SK-N-SH treated with all-trans-retinoic acid at 6 μM for 48 hours (cell line): ENCODE measurements around the gene PIK3CD.

Experiments used
- ARNTL ChIP-seq: fragments of 450-650 bp; formaldehyde crosslinking; IDR thresholded peaks from 2 replicates; pipeline ENCODE4 v1.5.0; 2020; ENCODE audit warnings: low read depth, mild to moderate bottlenecking, moderate library complexity, borderline replicate concordance
- CREB5 ChIP-seq: fragments of 250-450 bp; sonication (Bioruptor Pico); IDR thresholded peaks from 2 replicates; pipeline ENCODE4 v1.5.1; 2020; ENCODE audit warnings: low read depth, mild to moderate bottlenecking, moderate library complexity
- CSDC2 ChIP-seq: fragments of 250-450 bp; sonication (Bioruptor Pico); IDR thresholded peaks from 2 replicates; pipeline ENCODE4 v1.5.0; 2020; ENCODE audit warnings: mild to moderate bottlenecking, moderate library complexity
- CSRNP3 ChIP-seq: fragments of 250-450 bp; sonication (Bioruptor Pico); IDR thresholded peaks from 2 replicates; pipeline ENCODE4 v1.5.1; 2021; ENCODE audit warnings: mild to moderate bottlenecking, moderate library complexity
- GLIS3 ChIP-seq: fragments of 250-450 bp; sonication (Bioruptor Pico); IDR thresholded peaks from 2 replicates; pipeline ENCODE4 v1.5.0; 2020; ENCODE audit warnings: mild to moderate bottlenecking, moderate library complexity
- PATZ1 ChIP-seq: fragments of 250-450 bp; sonication (Bioruptor Pico); IDR thresholded peaks from 2 replicates; pipeline ENCODE4 v1.8.0; 2020; ENCODE audit warnings: mild to moderate bottlenecking, moderate library complexity, borderline replicate concordance
- PPARA ChIP-seq: fragments of 250-450 bp; sonication (Bioruptor Pico); IDR thresholded peaks from 2 replicates; pipeline ENCODE4 v1.5.0; 2020; ENCODE audit warnings: mild to moderate bottlenecking, borderline replicate concordance
- SNAI2 ChIP-seq: fragments of 250-450 bp; sonication (Bioruptor Pico); IDR thresholded peaks from 2 replicates; pipeline ENCODE4 v1.5.0; 2020; ENCODE audit warnings: mild to moderate bottlenecking, moderate library complexity
- TOX ChIP-seq: fragments of 250-450 bp; sonication (Bioruptor Pico); IDR thresholded peaks from 2 replicates; pipeline ENCODE4 v1.8.0; 2021; ENCODE audit warnings: mild to moderate bottlenecking, moderate library complexity, borderline replicate concordance
- TSHZ2 ChIP-seq: fragments of 250-450 bp; sonication (Bioruptor Pico); IDR thresholded peaks from 2 replicates; pipeline ENCODE4 v1.5.0; 2020; ENCODE audit warnings: mild to moderate bottlenecking, moderate library complexity
- ZC3H10 ChIP-seq: fragments of 250-450 bp; sonication (Bioruptor Pico); IDR thresholded peaks from 2 replicates; pipeline ENCODE4 v1.5.1; 2021; ENCODE audit warnings: mild to moderate bottlenecking, moderate library complexity
- ZFP3 ChIP-seq: fragments of 250-450 bp; sonication (Bioruptor Pico); IDR thresholded peaks from 2 replicates; pipeline ENCODE4 v1.5.0; 2020; ENCODE audit warnings: mild to moderate bottlenecking, moderate library complexity
- ZFP30 ChIP-seq: fragments of 450-650 bp; formaldehyde crosslinking; IDR thresholded peaks from 2 replicates; pipeline ENCODE4 v1.5.0; 2022; ENCODE audit warnings: mild to moderate bottlenecking, moderate library complexity
- ZNF8 ChIP-seq: fragments of 450-650 bp; formaldehyde crosslinking; IDR thresholded peaks from 2 replicates; pipeline ENCODE4 v1.5.0; 2020; ENCODE audit warnings: mild to moderate bottlenecking, moderate library complexity

- TF ChIP-seq CSDC2 (CRISPR knock-in tag) (no peak), ZFP3 (CRISPR knock-in tag) (no peak), ARNTL (CRISPR knock-in tag) (no peak), CREB5 (CRISPR knock-in tag) (no peak), PATZ1 (CRISPR knock-in tag) (no peak), ZFP30 (no peak), GLIS3 (CRISPR knock-in tag) (no peak), SNAI2 (CRISPR knock-in tag) (no peak), ZNF8 (CRISPR knock-in tag) (no peak), ZC3H10 (CRISPR knock-in tag) (no peak), TOX (CRISPR knock-in tag) (no peak), CSRNP3 (no peak), PPARA (CRISPR knock-in tag) (no peak), TSHZ2 (CRISPR knock-in tag) (no peak)
Observed at GRCh38 chr1:9723926-9724325, 72.4 kb downstream of the PIK3CD start.
